NCI-H748 (cell line): ENCODE results near the gene STK32B.

Source experiments
- DNase-seq: peaks from one replicate; lab custom pipeline; 2025; ENCODE audit not compliant: unreplicated experiment; lab: John Stamatoyannopoulos, UW

STK32B gene

GRCh38 chr4:5383191-5383980 is 332.1 kb downstream of the STK32B start:
- no peak for DNase-seq

GRCh38 chr4:5385741-5386311 is 334.5 kb downstream of the STK32B start:
- peak; percentile 1 for DNase-seq

- DNase-seq: no peak
Observed at GRCh38 chr4:5386921-5387320, 335.6 kb downstream of the STK32B start.

GRCh38 chr4:5387457-5387856 is 336.2 kb downstream of the STK32B start:
- no peak for DNase-seq

GRCh38 chr4:5389756-5390310 is 338.6 kb downstream of the STK32B start:
- DNase-seq: no peak

GRCh38 chr4:5391492-5391891 is 340.2 kb downstream of the STK32B start:
- DNase-seq: no peak

- DNase-seq: no peak
Observed at GRCh38 chr4:5393911-5394513, 342.7 kb downstream of the STK32B start.

- no peak for DNase-seq
Observed at GRCh38 chr4:5395781-5396180, 344.5 kb downstream of the STK32B start.

- no peak for DNase-seq
Observed at GRCh38 chr4:5398056-5398455, 346.8 kb downstream of the STK32B start.

- no peak for DNase-seq
Observed at GRCh38 chr4:5399124-5399523, 347.8 kb downstream of the STK32B start.

- peak; percentile 18 for DNase-seq
Observed at GRCh38 chr4:5399790-5400421, 348.6 kb downstream of the STK32B start.

GRCh38 chr4:5403746-5404497 is 352.6 kb downstream of the STK32B start:
- no peak for DNase-seq

GRCh38 chr4:5409237-5409636 is 358.0 kb downstream of the STK32B start:
- no peak for DNase-seq

GRCh38 chr4:5409972-5410618 is 358.8 kb downstream of the STK32B start:
- no peak for DNase-seq

- DNase-seq: no peak
Observed at GRCh38 chr4:5412296-5412695, 361.0 kb downstream of the STK32B start.

- DNase-seq: no peak
Observed at GRCh38 chr4:5412751-5413150, 361.5 kb downstream of the STK32B start.

- no peak for DNase-seq
Observed at GRCh38 chr4:5416637-5417036, 365.4 kb downstream of the STK32B start.

- DNase-seq: no peak
Observed at GRCh38 chr4:5420266-5420665, 369.0 kb downstream of the STK32B start.

GRCh38 chr4:5421416-5421815 is 370.1 kb downstream of the STK32B start:
- no peak for DNase-seq

- no peak for DNase-seq
Observed at GRCh38 chr4:5422195-5422594, 370.9 kb downstream of the STK32B start.
